Measurements from ENCODE around the gene RAB23. TPM values are rescaled to one million over a fixed set of nuclear protein-coding genes. Genes with fewer than 3 reads are reported as not detected.
A peak's percentile ranks its signal among the peaks of the same experiment; 100 is the strongest.

Gene RAB23
- total and polyA plus RNA-seq, 12 donors = 3.1 to 16.5 (median 10.1) TPM

GRCh38 chr6:57216235-57217101, 5.6 kb downstream of the RAB23 start:
- ATAC-seq (peak in 6 of 8 donors; percentile 30 to 78 (median 48)), DNase-seq (peak in 1 of 2 donors; percentile 25)
- intact Hi-C loops (cut with DNase I) = no loop called here
- Histone ChIP-seq H3K9me3 (peaks cover 0 to 9% (median 0%) of the 10 kb centered on the region in 11 donors), H3K36me3 (no peaks in the 10 kb centered on the region), H3K4me1 (peaks cover 0 to 19% (median 4%) of the 10 kb centered on the region in 9 donors), H3K27ac (peak overlapping the region in 5 of 10 donors; percentile 12 to 56 (median 15)), H3K27me3 (no peaks in the 10 kb centered on the region), H3K4me3 (peak overlapping the region in 1 of 10 donors; percentile 0)
- WGBS, 2 donors = 63 to 74% methylated on average over 7 of the region's 7 CpGs
- TF ChIP-seq, protein P1, sequence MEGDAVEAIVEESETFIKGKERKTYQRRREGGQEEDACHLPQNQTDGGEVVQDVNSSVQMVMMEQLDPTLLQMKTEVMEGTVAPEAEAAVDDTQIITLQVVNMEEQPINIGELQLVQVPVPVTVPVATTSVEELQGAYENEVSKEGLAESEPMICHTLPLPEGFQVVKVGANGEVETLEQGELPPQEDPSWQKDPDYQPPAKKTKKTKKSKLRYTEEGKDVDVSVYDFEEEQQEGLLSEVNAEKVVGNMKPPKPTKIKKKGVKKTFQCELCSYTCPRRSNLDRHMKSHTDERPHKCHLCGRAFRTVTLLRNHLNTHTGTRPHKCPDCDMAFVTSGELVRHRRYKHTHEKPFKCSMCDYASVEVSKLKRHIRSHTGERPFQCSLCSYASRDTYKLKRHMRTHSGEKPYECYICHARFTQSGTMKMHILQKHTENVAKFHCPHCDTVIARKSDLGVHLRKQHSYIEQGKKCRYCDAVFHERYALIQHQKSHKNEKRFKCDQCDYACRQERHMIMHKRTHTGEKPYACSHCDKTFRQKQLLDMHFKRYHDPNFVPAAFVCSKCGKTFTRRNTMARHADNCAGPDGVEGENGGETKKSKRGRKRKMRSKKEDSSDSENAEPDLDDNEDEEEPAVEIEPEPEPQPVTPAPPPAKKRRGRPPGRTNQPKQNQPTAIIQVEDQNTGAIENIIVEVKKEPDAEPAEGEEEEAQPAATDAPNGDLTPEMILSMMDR (IDR thresholded peaks at IDR 0.05) = peak in 4 of 9 donors; percentile 12 to 63 (median 24)

- Histone ChIP-seq H3K9me3 (peaks cover 0 to 9% (median 0%) of the 10 kb centered on the region in 11 donors), H3K4me3 (no peak overlapping the region), H3K36me3 (no peaks in the 10 kb centered on the region), H3K27ac (no peak overlapping the region), H3K27me3 (no peaks in the 10 kb centered on the region), H3K4me1 (peaks cover 0 to 10% (median 0%) of the 10 kb centered on the region in 9 donors)
- 98 to 100% methylated on average over 1 of the region's 1 CpG for WGBS, 2 donors
- intact Hi-C loops (cut with DNase I) = no loop called here
- TF ChIP-seq, protein P1 (IDR thresholded peaks at IDR 0.05) = no peak
- ATAC-seq = no peak
- no peak for DNase-seq
Observed at GRCh38 chr6:57215260-57215659, 6.8 kb downstream of the RAB23 start.

- intact Hi-C loops (cut with DNase I) = no loop called here
- Histone ChIP-seq H3K4me1 (no peaks in the 10 kb centered on the region), H3K36me3 (no peaks in the 10 kb centered on the region), H3K4me3 (no peak overlapping the region), H3K27me3 (no peaks in the 10 kb centered on the region), H3K27ac (no peak overlapping the region), H3K9me3 (peaks cover 0 to 3% (median 0%) of the 10 kb centered on the region in 11 donors)
- 97% methylated on average over 5 of the region's 5 CpGs for WGBS, 2 donors
- DNase-seq = no peak
- TF ChIP-seq, protein P1 (IDR thresholded peaks at IDR 0.05) = no peak
- ATAC-seq = no peak
Observed at GRCh38 chr6:57210060-57210459, 12.0 kb downstream of the RAB23 start.

DNA sequence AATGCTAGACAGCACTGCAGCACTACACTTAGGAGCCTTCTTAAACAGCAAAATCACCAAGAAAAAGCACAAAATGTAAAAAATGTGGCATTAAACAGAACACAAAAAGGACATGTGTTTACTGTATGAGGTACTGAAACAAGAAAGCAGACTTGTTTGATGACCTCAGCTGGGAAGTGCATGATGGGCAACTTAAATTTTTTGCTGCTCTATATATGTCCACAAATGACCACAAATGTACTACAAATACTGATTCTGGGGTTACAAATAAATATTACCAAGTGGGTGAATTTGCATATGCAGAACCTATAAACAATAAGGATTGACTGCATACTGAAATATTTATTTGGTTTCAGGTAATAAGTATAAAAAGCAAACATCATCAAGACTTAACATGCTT, 13.1 kb downstream of the RAB23 start:
- Histone ChIP-seq H3K36me3 (no peaks in the 10 kb centered on the region), H3K4me3 (no peak overlapping the region), H3K27me3 (no peaks in the 10 kb centered on the region), H3K27ac (no peak overlapping the region), H3K9me3 (no peaks in the 10 kb centered on the region), H3K4me1 (no peaks in the 10 kb centered on the region)
- intact Hi-C loops (cut with DNase I) = no loop called here
- ATAC-seq = no peak
- TF ChIP-seq, protein P1 (IDR thresholded peaks at IDR 0.05) = no peak
- no peak for DNase-seq

All from heart right ventricle (tissue), 16 donors.